HL-60 (cell line): ENCODE measurements around the gene CTNNA1.

Experiments used
- DNase-seq, 2 experiments: peaks; one replicate each; pipeline ENCODE4 v3.0.0-alpha.2; 2010 to 2020; ENCODE audit warnings: low read depth in 1 of 2, low spot score in 1 of 2
- H3K27ac ChIP-seq: fragments of 250-450 bp; sonication (Bioruptor Pico); replicated peaks from 2 replicates; pipeline ENCODE4 v1.5.1; 2020; ENCODE audit warnings: mild to moderate bottlenecking, moderate library complexity
- H3K27me3 ChIP-seq: fragments of 250-450 bp; sonication (Bioruptor Pico); 2 replicates; pipeline ENCODE4 v1.5.1; 2021; ENCODE audit warnings: mild to moderate bottlenecking, moderate library complexity; ENCODE audit not compliant: insufficient read depth, poor library complexity, severe bottlenecking
- H3K4me3 ChIP-seq: replicated peaks from 2 replicates; pipeline ENCODE4 v1.5.1; 2011; ENCODE audit warnings: mild to moderate bottlenecking, control low read depth, low read length; ENCODE audit not compliant: insufficient read depth
- CTCF ChIP-seq: IDR thresholded peaks from one replicate; pipeline ENCODE4 v1.5.1; 2011; ENCODE audit warnings: low read length, control low read depth, inconsistent platforms; ENCODE audit not compliant: insufficient read depth
- GABPA ChIP-seq: IDR thresholded peaks from 2 replicates; pipeline ENCODE4 v1.6.1; 2012; ENCODE audit warnings: low read depth
- POLR2AphosphoS5 ChIP-seq: IDR thresholded peaks from 2 replicates; pipeline ENCODE4 v1.6.1; 2012; ENCODE audit warnings: low read depth
- REST ChIP-seq: IDR thresholded peaks from 2 replicates; pipeline ENCODE4 v1.6.1; 2012; ENCODE audit warnings: low read depth; ENCODE audit not compliant: insufficient replicate concordance
- SPI1 ChIP-seq: IDR thresholded peaks from 2 replicates; pipeline ENCODE4 v1.6.1; 2012; ENCODE audit warnings: low read depth, mild to moderate bottlenecking, borderline replicate concordance

CTNNA1 gene

GRCh38 chr5:138736293-138736692 is 16.9 kb upstream of the CTNNA1 start:
- no peak overlapping the region for H3K27ac ChIP-seq
- no peak for DNase-seq
- H3K27me3 ChIP-seq: no peaks in the 10 kb centered on the region
- H3K4me3 ChIP-seq: no peak overlapping the region
- no peak for TF ChIP-seq REST
- TF ChIP-seq POLR2AphosphoS5: no peak
- no peak for TF ChIP-seq CTCF
- TF ChIP-seq GABPA: no peak

- Histone ChIP-seq H3K27me3 (no peaks in the 10 kb centered on the region), H3K27ac (no peak overlapping the region), H3K4me3 (no peak overlapping the region)
- no peak for DNase-seq
- TF ChIP-seq GABPA (no peak), CTCF (no peak), REST (no peak), SPI1 (no peak), POLR2AphosphoS5 (no peak)
Observed at GRCh38 chr5:138737494-138738265, 15.5 kb upstream of the CTNNA1 start.

GRCh38 chr5:138738399-138738798 is 14.8 kb upstream of the CTNNA1 start:
- Histone ChIP-seq H3K27ac (no peak overlapping the region), H3K4me3 (no peak overlapping the region), H3K27me3 (no peaks in the 10 kb centered on the region)
- DNase-seq: no peak
- no peak for TF ChIP-seq CTCF
- TF ChIP-seq POLR2AphosphoS5: no peak
- TF ChIP-seq REST: no peak
- TF ChIP-seq SPI1: no peak
- no peak for TF ChIP-seq GABPA
